Fibroblast of skin of right quadriceps (primary cell): ENCODE results near the gene PGK2.
"Not testable (repeated sequence)": the region's sequence is repeated elsewhere in the genome, so short reads cannot be mapped to it uniquely, and the experiment has no call there.

Source experiments
- DNase-seq: peaks from one replicate; pipeline ENCODE4 v3.0.0-alpha.2; 2013

PGK2 gene

GRCh38 chr6:49787176-49787575, at the start of gene PGK2:
Gene PGK2, minus strand, starts transcription at chr6:49787285. Its CDS starts 98 bp downstream, at chr6:49787187.
- DNase-seq = no peak

DNA sequence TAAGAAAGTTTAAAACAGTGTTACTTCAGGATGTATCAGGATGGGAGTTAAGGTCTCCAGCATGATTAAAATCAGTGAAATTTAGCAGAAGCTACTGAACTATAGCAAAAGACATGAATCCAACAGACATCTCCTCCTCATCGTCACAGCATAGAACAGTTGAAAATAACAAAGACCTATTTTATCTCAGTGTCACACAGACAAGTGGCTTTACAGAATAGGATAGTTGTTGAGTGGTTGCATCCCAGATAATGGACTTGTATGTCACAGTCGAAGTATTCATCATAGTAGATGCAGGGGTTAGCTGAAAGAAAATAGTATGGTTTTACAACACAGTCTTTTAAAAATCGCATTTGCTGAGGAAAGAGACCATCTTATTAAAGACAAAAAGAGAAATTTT, 48.1 kb upstream of the PGK2 start:
- DNase-seq = no peak

GRCh38 chr6:49833386-49833785, 46.3 kb upstream of the PGK2 start:
- DNase-seq = no peak

GRCh38 chr6:49826743-49827406, 39.8 kb upstream of the PGK2 start:
- no peak for DNase-seq

- no peak for DNase-seq
These were observed 28.1 kb upstream of the PGK2 start for GRCh38 chr6:49815166-49815565.

GRCh38 chr6:49813248-49813647, 26.2 kb upstream of the PGK2 start:
- no peak for DNase-seq

GRCh38 chr6:49806145-49806544, 19.1 kb upstream of the PGK2 start:
- DNase-seq = no peak

DNA sequence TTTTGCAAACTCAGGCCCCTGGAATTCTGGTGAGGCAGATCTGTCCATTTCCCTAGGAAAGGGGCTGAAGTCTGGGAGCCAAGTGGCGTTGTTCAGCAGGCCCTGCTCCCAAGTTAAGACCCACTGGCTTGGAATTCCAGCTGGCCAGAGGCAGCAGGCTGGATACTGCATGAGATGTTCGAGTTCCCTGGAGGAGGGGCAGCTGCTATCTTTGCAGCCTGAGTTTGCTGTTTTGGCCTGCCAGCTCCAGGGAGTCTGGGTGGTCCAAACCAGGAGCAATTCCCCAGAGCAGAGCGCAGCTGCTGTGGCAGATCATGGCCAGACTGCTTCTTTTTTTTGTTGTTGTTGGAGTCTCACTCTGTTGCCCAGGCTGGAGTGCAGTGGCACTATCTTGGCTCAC, 18.2 kb upstream of the PGK2 start:
- no peak for DNase-seq

- no peak for DNase-seq
These were observed 14.4 kb upstream of the PGK2 start for GRCh38 chr6:49801525-49801924.

GRCh38 chr6:49799090-49799489, 12.0 kb upstream of the PGK2 start:
- no peak for DNase-seq

DNA sequence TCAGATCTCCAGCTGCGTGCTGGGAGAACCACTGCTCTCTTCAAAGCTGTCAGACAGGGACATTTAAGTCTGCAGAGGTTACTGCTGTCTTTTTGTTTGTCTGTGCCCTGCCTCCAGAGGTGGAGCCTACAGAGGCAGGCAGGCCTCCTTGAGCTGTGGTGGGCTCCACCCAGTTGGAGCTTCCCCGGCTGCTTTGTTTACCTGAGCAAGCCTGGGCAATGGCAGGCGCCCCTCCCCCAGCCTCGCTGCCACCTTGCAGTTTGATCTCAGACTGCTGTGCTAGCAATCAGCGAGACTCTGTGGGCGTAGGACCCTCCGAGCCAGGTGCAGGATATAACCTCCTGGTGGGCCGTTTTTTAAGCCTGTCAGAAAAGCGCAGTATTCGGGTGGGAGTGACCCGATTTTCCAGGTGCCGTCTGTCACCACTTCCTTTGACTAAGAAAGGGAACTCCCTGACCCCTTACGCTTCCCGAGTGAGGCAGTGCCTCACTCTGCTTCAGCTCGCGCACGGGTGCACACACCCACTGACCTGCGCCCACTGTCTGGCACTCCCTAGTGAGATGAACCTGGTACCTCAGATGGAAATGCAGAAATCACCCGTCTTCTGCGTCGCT, 9.9 kb upstream of the PGK2 start:
- not testable (repeated sequence) for DNase-seq

- DNase-seq = no peak
These were observed 3.3 kb upstream of the PGK2 start for GRCh38 chr6:49790341-49790740.

DNA sequence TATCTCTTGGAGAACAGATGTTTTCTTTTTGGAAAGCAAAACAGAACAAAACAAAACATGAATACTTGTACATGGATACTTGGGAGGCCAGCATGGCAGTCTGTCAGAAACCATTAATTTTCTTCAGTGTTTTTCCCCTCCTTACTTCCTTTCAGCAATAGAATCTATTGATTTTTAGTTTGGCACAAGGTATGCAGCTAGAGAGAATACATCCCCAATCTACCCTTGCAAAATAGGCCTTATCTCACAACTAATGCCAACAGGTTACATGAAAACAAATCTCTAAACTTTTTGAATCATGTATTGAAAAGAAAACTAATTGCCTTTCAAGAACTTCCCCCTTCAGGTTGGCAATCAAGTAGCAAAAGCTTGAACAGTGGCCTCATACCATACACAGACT, 2.8 kb downstream of the PGK2 start:
- no peak for DNase-seq

DNA sequence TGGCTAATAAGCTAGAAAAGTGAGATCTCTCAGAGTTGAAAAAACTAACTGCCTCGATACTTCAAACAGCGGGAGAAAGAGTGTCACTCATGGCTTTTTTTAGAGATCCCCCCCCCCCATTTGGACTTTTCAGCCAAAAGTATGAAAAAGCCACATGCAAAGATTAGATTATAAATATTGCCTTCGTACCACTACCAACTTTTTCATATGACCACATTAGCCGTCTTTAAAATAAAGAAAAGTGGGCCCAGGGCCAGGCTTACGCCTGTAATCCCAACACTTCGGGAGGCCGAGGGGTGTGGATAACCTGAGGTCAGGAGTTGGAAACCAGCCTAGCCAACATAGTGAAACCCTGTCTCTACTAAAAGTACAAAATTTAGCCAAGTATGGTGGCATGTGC, 4.4 kb downstream of the PGK2 start:
- no peak for DNase-seq

DNA sequence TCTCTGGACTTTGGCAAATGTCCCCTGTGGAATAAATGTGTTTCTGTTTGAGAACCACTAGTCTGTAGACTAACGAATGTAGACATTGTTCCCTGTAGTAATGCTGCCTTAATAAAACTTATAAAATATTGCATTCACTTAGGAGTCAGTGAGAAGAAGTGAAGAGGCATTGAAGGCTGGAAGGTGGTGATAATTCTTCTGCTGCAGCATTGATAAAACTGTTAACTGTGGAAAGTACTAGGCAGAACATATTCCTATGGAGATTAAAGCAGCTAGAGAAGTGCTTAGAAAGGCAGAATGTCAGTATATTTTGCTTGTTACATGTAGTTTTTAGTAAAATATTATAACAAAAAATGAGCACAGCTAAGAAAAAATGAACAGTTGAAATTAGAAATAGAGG, 4.8 kb downstream of the PGK2 start:
- DNase-seq = no peak

DNA sequence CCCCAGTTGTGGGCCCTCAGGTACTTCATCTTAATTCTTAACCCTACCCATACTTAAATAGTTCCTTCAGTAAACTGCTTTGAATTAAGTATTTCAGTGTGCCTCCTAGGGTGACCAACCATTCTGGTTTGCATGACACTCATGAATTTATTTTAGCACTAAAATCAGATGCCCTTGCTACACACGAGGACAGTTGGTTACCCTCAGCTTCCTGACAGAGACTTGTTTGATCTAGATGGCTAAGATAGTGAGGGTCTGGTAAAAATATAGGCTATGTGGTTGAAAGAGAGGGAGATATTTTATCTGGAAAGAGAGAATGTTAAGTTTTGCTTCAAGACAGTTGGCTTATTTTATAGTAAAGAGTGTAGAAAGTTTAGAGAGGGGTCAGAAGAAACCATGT, 10.6 kb downstream of the PGK2 start:
- no peak for DNase-seq

GRCh38 chr6:49775043-49775442, 12.0 kb downstream of the PGK2 start:
- no peak for DNase-seq

GRCh38 chr6:49772285-49772684, 14.8 kb downstream of the PGK2 start:
- no peak for DNase-seq

DNA sequence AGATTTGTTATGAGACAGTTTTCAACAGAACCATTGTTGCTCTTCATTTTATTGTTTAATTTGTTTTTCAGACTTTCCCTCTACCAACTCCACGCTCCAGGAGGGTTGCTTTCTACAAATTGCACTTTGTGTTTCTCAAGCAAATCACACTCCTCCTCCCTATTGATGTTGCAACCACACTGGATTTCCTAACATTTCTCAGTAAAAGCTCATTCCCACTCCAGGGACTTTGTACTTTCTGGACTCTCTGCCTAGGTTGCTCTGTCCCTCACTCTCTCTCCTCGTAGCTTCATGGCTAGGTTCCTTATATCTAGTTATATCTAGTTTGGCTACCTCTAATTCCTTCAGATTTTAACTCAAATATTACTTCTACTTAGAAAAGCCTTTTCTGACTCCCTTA, 20.3 kb downstream of the PGK2 start:
- no peak for DNase-seq

- no peak for DNase-seq
These were observed 22.4 kb downstream of the PGK2 start for GRCh38 chr6:49764571-49765236.

DNA sequence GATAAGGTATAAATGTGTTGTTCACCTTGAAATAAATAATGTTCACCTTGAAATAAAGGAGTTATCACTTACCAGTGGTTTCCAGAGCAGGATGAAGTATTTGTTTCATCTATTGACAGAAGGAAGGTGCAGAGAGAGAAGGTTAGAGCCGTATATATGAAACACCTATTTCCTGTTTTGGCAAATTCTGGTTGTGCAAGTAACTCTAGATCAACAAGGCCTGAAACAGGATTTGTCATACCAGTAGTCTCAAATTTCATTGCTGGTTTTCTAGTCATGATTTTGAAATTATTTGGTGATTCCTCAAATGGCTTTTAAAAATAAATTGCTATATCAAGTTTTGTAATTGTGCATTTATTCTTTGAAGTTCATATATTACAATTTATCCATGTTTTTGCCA, 42.8 kb downstream of the PGK2 start, which contains the start of gene CRISP3:
Gene CRISP3 (minus strand): TSS at position 130 of the 400 bp plus-strand sequence. CDS start 21 bp downstream, at position 109.
- DNase-seq = no peak

DNA sequence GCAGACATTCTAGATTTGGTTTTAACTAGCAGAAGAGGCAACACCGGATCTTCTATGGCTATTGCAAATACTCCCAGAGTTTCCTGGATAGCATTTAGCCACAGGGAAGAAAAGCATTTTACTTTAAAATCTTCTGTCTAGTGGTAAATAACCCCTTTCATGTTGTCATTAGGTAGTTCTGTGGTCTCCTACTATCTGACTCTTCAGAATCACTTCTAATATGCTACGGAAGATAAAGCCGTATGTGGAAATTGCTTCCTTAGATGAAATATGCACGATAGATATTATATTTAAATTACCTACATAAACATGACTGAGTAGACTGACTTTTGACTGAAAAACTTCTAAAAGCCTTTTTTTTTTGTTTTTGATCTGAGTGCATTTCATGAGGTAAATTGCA, 43.7 kb downstream of the PGK2 start:
- DNase-seq = no peak

- no peak for DNase-seq
These were observed 47.7 kb downstream of the PGK2 start for GRCh38 chr6:49739423-49739822.

DNA sequence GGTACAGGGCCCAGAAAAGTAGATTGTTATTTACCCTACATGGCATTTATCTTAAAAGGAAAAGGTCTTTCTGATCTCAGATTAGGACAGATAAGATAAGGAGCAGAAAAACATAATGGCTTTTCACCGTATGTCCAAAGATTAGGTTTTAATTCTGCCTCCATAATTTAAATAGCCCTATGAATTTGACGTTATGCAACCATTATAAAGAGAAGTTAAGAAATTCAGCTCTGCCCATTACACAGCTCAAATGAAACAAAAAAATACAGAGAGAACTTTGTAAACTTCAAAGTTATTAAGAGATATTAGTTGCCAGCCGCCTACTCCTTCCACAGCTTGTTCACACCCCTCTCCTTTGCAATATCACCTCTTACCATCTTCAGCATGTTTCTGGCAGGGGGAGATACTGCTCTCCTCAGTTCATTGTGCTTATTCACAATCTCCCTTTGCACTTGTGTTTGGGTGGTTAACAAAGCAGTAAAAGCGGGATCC, 51.0 kb downstream of the PGK2 start:
- no peak for DNase-seq
